Ureter (tissue), 1 donor: Measurements from ENCODE around the gene NINL. TPM values are rescaled to one million over a fixed set of nuclear protein-coding genes. Genes with fewer than 3 reads are reported as not detected.
"Not testable (repeated sequence)": the region's sequence is repeated elsewhere in the genome, so short reads cannot be mapped to it uniquely, and the experiment has no call there.

Source experiments
- DNase-seq: peaks from one replicate; pipeline ENCODE4 v3.0.0-alpha.2; 2020; ENCODE audit warnings: low spot score
- total RNA-seq: library from RNA; stranded (reverse); gene quantifications from one replicate; pipeline ENCODE4 v1.2.4, GENCODE V29; 2023
- donor health status: DM: yes; HTN: yes; CAD: no.

Gene NINL
- total RNA-seq, 1 donor from 2014 or later = 11.3 TPM

DNA sequence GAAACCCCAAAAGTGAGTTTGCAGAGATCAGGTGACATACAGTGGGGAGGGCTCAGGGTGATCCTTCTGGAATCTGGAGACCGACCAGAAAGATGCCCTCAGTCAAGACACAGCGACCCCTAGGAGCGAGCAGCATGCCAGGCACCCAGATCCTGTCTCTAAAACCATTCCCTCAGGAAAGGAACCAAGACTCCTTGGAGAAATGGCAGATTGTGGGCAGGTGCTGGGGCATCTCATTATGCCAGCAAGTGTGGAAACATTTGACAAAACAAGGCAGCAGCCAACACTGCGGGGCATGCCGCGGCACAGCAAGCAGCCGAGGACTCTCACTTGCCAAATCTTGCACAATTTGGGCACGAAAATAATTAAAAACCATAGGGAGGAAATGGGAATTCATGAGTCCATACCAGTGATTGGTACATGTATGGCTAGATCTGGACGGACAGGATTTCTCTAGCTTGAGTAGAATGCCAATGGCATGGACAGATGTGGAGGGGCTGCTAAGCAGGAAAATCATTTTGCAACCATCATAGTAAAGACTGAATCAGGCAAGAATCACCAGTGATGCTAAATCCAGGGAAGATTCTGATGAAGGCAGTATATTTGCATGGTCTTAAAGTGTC is 101.0 kb downstream of the NINL start:
- DNase-seq = no peak

DNA sequence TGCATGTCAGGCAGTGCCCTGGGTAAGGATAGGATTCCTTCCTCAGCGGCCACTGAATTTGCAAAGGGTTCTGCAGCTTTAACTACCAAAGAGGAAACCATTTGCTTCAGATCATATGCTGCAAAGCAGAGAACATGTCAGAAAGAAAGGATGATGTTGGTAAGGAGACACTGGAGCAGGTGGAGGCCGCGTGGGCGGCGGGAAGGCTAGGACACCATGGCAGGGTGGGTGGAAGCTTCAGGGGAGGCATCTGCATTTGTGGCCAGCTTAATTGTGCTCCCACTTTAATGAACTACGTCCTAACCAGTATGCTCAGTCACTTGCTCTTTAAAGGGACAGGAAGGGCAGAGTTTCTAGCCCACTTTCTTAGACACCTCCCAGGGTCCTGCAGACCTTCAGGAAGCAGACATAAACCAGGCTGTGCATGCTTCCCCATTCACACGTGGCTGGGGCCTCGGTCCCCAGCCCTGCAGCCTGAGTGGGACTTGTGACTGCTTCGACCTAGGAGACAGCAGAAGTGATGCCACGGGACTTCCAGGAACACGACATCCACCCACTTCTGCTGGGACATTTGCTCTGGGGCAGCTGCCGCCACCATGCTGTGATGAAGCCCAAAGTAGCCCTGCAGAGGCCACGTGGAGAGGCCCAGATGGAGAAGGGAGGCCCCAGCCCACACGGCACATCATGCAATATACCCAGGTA is 101.7 kb downstream of the NINL start:
- no peak for DNase-seq

GRCh38 chr20:25481918-25482253 is 103.4 kb downstream of the NINL start:
- no peak for DNase-seq

DNA sequence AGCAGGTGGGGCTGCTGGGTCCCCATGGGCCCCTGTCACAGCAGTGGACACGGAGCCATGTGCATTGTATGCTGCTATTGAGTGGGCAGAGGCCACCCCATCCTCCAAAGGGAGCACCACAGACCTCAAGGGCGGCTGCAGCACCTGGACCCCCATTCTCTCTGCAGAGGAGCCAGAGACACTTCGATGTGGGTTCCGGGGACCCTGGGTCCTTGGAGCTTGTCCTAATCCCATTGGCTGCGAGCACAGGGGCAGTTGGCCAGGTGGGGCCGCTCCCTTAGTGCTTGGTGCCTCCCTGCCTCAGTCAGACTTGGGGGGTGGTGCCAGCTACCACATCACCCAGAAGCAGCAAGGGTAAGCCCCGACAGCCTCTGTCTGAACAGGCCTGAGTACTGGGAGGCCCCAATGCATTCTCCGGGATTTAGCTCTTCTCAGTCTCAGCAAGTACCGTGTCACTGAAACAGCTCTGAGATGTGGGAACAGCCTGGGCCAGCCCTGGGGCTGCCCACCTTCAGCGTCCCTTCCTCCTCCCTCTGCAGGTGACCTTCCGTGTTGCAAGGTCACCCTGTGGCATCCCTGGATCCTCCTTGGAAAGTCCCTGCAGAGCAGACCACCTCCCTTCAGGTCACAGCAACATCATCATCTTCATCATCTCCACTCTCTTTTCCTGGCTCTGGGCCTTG is 104.0 kb downstream of the NINL start:
- no peak for DNase-seq

DNA sequence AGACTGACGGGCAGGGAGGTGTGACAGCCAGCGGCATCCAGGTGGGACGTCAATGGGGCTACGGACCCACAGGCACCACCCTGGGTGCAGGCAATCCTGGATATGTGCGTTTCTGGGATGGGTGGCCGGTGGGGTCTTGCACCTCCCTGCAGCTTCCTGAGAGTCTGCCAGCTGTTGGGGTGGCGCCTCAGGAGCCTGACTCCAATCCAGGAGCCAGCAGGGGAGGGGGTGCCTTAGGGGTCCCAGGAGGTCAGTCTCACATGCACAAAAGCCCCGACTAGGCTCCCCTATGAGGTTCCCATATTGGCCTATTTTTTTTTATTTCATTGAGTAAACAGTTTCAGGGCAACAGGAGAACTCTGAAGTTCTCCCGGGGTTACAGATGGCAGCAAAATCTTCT is 104.5 kb downstream of the NINL start:
- no peak for DNase-seq

GRCh38 chr20:25480156-25480555 is 105.2 kb downstream of the NINL start:
- DNase-seq = no peak

GRCh38 chr20:25479638-25480037 is 105.7 kb downstream of the NINL start:
- no peak for DNase-seq

DNA sequence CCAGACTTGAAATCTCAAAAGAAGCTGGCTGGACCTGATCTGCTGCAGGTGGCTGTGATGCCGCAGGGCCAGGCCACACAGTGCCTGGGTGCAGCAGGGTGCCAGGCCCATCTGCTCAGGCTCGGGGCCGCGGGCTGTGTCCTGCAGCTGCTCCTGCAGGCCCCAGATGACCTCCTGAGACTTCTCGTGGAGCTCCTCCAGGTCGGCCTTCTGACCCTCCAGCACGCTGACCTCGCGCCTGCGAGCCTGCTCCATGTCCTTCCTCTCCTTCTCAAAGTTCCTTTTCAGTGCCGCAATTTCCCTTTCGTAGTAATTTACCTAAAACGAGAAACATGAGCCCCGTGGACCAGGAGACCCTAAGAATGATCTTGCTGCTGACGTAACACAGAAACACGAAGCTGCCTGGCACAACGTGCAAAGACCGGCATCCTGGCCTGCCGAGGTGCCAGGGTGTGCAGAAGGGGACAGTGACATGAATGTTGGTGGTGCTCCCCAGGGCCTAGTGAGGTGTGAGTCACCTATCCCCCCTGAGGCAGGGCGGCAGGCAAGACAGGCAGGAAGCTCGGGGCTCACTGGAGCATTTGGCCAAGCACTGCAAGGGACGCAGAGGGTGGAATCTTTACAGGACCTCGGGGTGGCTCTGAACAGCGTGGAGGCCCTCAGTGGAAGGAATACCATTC is 106.3 kb downstream of the NINL start:
- no peak for DNase-seq

- DNase-seq = no peak
These were observed 108.1 kb downstream of the NINL start for GRCh38 chr20:25477014-25477882.

GRCh38 chr20:25476106-25477013 is 109.0 kb downstream of the NINL start:
- no peak for DNase-seq

- DNase-seq = not testable (repeated sequence)
These were observed 112.0 kb downstream of the NINL start for GRCh38 chr20:25473297-25473696.

- no peak for DNase-seq
These were observed 114.3 kb downstream of the NINL start for GRCh38 chr20:25471020-25471419.

- no peak for DNase-seq
These were observed 115.3 kb downstream of the NINL start for GRCh38 chr20:25470045-25470444.

DNA sequence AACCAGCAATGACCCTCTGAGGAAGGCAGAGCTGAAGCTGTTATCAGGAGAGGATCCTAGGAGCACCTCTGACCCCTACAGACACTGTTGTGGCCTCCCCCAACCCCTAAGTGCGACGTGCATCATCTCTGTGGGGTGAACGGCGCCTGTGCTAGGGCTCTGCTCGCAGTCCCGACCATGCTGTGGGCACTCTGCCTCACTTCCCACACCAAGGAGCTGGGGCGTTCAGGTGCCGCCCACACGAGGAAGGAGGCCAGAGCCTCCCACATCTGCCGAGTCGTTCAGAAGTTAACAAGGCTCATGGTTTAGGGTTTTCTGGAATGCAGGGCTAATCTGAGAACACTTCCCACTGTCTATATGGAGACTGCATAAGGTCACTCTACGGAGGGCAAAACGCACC is 115.8 kb downstream of the NINL start:
- no peak for DNase-seq

DNA sequence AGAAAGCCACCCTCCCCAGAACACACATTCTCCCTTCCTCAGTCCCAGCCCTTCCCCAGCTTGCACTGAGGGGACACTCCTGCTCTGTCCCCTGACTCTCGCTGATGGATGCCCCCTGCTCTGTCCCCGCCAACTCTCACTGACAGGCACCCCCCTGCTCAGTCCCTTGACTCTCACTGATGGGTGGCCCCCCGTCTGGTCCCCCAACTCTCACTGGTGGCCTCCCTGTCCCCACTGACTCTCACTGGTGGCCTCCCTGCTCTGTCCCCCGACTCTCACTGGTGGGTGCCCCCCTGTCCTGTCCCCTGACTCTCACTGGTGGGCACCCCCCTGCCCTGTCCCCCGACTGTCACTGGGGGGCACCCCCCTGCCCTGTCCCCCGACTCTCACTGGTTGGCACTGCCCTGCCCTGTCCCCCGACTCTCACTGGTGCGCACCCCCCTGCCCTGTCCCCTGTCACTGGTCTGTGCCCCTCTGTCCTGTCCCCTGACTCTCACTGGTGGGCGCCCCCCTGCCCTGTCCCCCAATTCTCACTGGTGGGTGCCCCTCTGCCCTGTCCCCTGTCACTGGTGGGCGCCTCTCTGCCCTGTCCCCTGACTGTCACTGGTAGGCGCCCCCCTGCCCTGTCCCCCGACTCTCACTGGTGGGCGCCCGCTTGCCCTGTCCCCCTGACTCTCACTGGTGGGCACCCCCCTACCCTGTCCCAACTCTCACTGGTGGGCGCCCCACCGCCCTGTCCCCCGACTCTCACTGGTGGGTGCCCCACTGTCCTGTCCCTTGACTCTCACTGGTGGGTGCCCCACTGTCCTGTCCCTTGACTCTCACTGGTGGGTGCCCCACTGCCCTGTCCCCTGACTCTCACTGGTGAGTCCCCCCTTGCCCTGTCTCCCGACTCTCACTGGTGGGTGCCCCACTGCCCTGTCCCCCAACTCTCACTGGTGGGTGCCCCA is 116.9 kb downstream of the NINL start:
- DNase-seq = no peak

DNA sequence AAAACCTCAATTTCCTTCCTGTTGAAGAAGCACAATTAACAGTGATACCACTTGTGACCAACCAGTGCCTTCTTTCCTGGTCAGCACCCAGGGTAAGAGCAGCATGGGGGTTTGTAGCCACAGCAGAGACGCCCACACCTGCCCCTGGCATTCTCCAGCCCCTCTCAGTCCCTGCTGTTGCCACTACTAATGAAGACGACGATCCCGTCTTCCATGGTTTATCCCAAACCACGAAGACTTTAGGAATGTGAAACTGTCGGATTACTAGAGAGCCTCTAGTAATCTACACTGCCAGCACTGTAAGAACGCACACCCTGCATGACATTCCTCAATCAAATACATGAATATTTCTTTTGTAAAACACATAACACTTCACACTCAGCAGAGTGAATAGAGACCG is 117.9 kb downstream of the NINL start:
- no peak for DNase-seq

- DNase-seq = no peak
These were observed 118.5 kb downstream of the NINL start for GRCh38 chr20:25466846-25467245.

GRCh38 chr20:25465243-25466135 is 119.8 kb downstream of the NINL start:
- no peak for DNase-seq
